OCI-LY1 (cell line): Measurements from ENCODE around the gene LGR5.
"Not testable (repeated sequence)": the region's sequence is repeated elsewhere in the genome, so short reads cannot be mapped to it uniquely, and the experiment has no call there.

Experiments
- H2AFZ ChIP-seq: fragments of 200-600 bp; sonication (generic), shearing (Covaris generic); 2 replicates; pipeline ENCODE4 v1.6.0; 2014; ENCODE audit warnings: antibody characterized with exemption, mild to moderate bottlenecking, low read length
- H3F3A ChIP-seq: fragments of 200-600 bp; sonication (generic), shearing (Covaris generic); 2 replicates; pipeline ENCODE4 v1.6.0; 2014; ENCODE audit warnings: mild to moderate bottlenecking, antibody characterized with exemption, low read length, moderate library complexity; ENCODE audit not compliant: insufficient read depth
- H3K27ac ChIP-seq: fragments of 200-600 bp; sonication (generic); 2 replicates; pipeline ENCODE4 v1.5.1; 2014; ENCODE audit warnings: low read length, mixed run types, mild to moderate bottlenecking, low read depth; ENCODE audit not compliant: poor library complexity, severe bottlenecking
- H3K27me3 ChIP-seq: fragments of 200-600 bp; sonication (generic); 2 replicates; pipeline ENCODE4 v1.6.0; 2014; ENCODE audit warnings: antibody characterized with exemption, mild to moderate bottlenecking, low read length, moderate library complexity; ENCODE audit not compliant: insufficient read depth
- H3K36me3 ChIP-seq: fragments of 200-600 bp; sonication (generic); 2 replicates; pipeline ENCODE4 v1.6.1; 2014; ENCODE audit warnings: mild to moderate bottlenecking, antibody characterized with exemption, low read length, moderate library complexity, mixed read lengths; ENCODE audit not compliant: insufficient read depth
- H3K4me1 ChIP-seq: fragments of 200-600 bp; sonication (generic); 2 replicates; pipeline ENCODE4 v1.5.1; 2014; ENCODE audit warnings: mild to moderate bottlenecking, low read length, moderate library complexity; ENCODE audit not compliant: insufficient read depth, severe bottlenecking
- H3K4me2 ChIP-seq: fragments of 200-600 bp; sonication (generic), shearing (Covaris generic); 2 replicates; pipeline ENCODE4 v1.6.1; 2014; ENCODE audit warnings: low read length
- H3K4me3 ChIP-seq: fragments of 200-600 bp; sonication (generic); 2 replicates; pipeline ENCODE4 v1.5.1; 2014; ENCODE audit warnings: low read length, low read depth, mild to moderate bottlenecking, mixed read lengths; ENCODE audit not compliant: poor library complexity, severe bottlenecking
- H3K79me2 ChIP-seq: fragments of 200-600 bp; shearing (Covaris generic); 2 replicates; pipeline ENCODE4 v1.6.1; 2016; ENCODE audit warnings: mixed run types, low read length, mixed read lengths; ENCODE audit not compliant: insufficient read depth
- H3K9ac ChIP-seq: fragments of 200-600 bp; sonication (generic), shearing (Covaris generic); 2 replicates; pipeline ENCODE4 v1.6.1; 2014; ENCODE audit warnings: mild to moderate bottlenecking, low read length, mixed read lengths
- H3K9me2 ChIP-seq: fragments of 200-600 bp; sonication (generic), shearing (Covaris generic); 2 replicates; pipeline ENCODE4 v1.6.1; 2014; ENCODE audit warnings: low read depth, mild to moderate bottlenecking, low read length, mixed read lengths
- H3K9me3 ChIP-seq: fragments of 200-600 bp; shearing (Covaris generic); 2 replicates; pipeline ENCODE4 v1.6.1; 2014; ENCODE audit warnings: low read length, mixed read lengths
- H4K20me1 ChIP-seq: fragments of 200-600 bp; sonication (generic), shearing (Covaris generic); 2 replicates; pipeline ENCODE4 v1.6.0; 2016; ENCODE audit warnings: mild to moderate bottlenecking, low read length; ENCODE audit not compliant: insufficient read depth
- CTCF ChIP-seq: fragments of 200-600 bp; sonication (generic), shearing (Covaris generic); IDR thresholded peaks from 2 replicates; pipeline ENCODE4 v1.5.1; 2017; ENCODE audit warnings: mild to moderate bottlenecking, antibody characterized with exemption, low read length, moderate library complexity, mixed read lengths
- EZH2 ChIP-seq: fragments of 200-600 bp; sonication (generic), shearing (Covaris generic); IDR thresholded peaks from 2 replicates; pipeline ENCODE4 v1.8.0; 2017; ENCODE audit warnings: borderline replicate concordance, mixed run types, mild to moderate bottlenecking, antibody characterized with exemption, low read length, moderate library complexity, mixed read lengths

LGR5 gene

DNA sequence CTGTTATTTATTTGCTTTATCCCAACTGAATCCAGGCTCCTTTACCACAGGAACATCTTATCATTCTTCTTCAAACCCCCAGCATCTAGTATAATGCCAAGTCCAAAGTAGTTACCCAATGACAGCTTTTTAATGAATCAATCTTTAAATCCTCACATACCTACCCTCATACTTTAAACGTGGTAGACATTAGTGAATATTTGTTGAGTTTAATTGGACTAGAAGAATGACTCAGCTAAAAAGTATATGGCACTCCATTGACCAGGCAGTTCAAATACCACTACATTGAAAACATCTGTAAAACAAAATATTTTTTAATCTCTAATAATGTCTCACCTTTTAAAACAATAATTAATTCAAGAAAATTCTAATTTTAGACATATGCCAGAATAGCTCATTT lies 125.9 kb downstream of the LGR5 start:
- Histone ChIP-seq H4K20me1 (no peaks in the 10 kb centered on the region), H3K4me1 (no peaks in the 10 kb centered on the region), H3K36me3 (no peaks in the 10 kb centered on the region), H3K79me2 (no peaks in the 10 kb centered on the region), H2AFZ (no peak overlapping the region), H3K27ac (no peak overlapping the region), H3K27me3 (no peaks in the 10 kb centered on the region), H3K4me2 (no peak overlapping the region), H3F3A (no peaks in the 10 kb centered on the region), H3K9me2 (no peaks in the 10 kb centered on the region), H3K9me3 (no peaks in the 10 kb centered on the region), H3K9ac (no peak overlapping the region), H3K4me3 (no peak overlapping the region)
- no peak for TF ChIP-seq EZH2
- no peak for TF ChIP-seq CTCF

- Histone ChIP-seq H3K9me3 (no peaks in the 10 kb centered on the region), H3K4me2 (no peak overlapping the region), H2AFZ (no peak overlapping the region), H3K9me2 (no peaks in the 10 kb centered on the region), H3K36me3 (no peaks in the 10 kb centered on the region), H4K20me1 (no peaks in the 10 kb centered on the region), H3K4me1 (no peaks in the 10 kb centered on the region), H3F3A (no peaks in the 10 kb centered on the region), H3K9ac (no peak overlapping the region), H3K79me2 (no peaks in the 10 kb centered on the region), H3K27ac (no peak overlapping the region), H3K4me3 (no peak overlapping the region), H3K27me3 (no peaks in the 10 kb centered on the region)
- TF ChIP-seq CTCF: no peak
- TF ChIP-seq EZH2: no peak
Measured at GRCh38 chr12:71566655-71567054, 127.1 kb downstream of the LGR5 start.

- Histone ChIP-seq H2AFZ (no peak overlapping the region), H3K4me1 (no peaks in the 10 kb centered on the region), H3K9me3 (no peaks in the 10 kb centered on the region)
Measured at GRCh38 chr12:71567537-71567936, 127.9 kb downstream of the LGR5 start.

GRCh38 chr12:71569885-71570284 lies 130.3 kb downstream of the LGR5 start:
- not testable (repeated sequence) for H3F3A ChIP-seq, H3K27ac ChIP-seq, H3K79me2 ChIP-seq, H3K9me3 ChIP-seq, H2AFZ ChIP-seq, H3K9ac ChIP-seq, H3K27me3 ChIP-seq, H3K4me1 ChIP-seq, H3K4me3 ChIP-seq, H4K20me1 ChIP-seq, H3K36me3 ChIP-seq, H3K9me2 ChIP-seq, H3K4me2 ChIP-seq

More at GRCh38 chr12:71567537-71567936, 127.9 kb downstream of the LGR5 start:
- TF ChIP-seq EZH2 (no peak), CTCF (no peak)
- no peaks in the 10 kb centered on the region for H3K27me3 ChIP-seq
- H3K4me2 ChIP-seq: no peak overlapping the region
- no peaks in the 10 kb centered on the region for H3K36me3 ChIP-seq
- H3K4me3 ChIP-seq: no peak overlapping the region
- no peak overlapping the region for H3K9ac ChIP-seq
- H4K20me1 ChIP-seq: no peaks in the 10 kb centered on the region
- no peak overlapping the region for H3K27ac ChIP-seq
- no peaks in the 10 kb centered on the region for H3K9me2 ChIP-seq
- no peaks in the 10 kb centered on the region for H3K79me2 ChIP-seq
- no peaks in the 10 kb centered on the region for H3F3A ChIP-seq
